Common myeloid progenitor, CD34-positive (primary cell): Measurements from ENCODE around the gene TCN1.
"Not testable (repeated sequence)": the region's sequence is repeated elsewhere in the genome, so short reads cannot be mapped to it uniquely, and the experiment has no call there.

Source experiments
- CTCF ChIA-PET: fragments of 350-600 bp; sonication (Branson Sonifier 250); formaldehyde crosslinking; loops from one replicate; lab custom pipeline; 2021; ENCODE audit warnings: antibody characterized with exemption; lab: Charles Lee
- POLR2A ChIA-PET: fragments of 350-600 bp; sonication (Branson Sonifier 250); formaldehyde crosslinking; loops from one replicate; lab custom pipeline; 2021; ENCODE audit warnings: antibody characterized with exemption; lab: Charles Lee
- DNase-seq, 3 donors: peaks; one replicate each; pipeline versions ENCODE4 v3.0.0 to v3.0.0-alpha.2; 2013
- H3K27ac ChIP-seq, 2 experiments: 1 replicate in 1 of 2; 2 replicates in 1 of 2; pipeline ENCODE4 v1.7.0; 2013; ENCODE audit warnings: inconsistent platforms in 2 of 2, low read length in 2 of 2, mild to moderate bottlenecking in 2 of 2, low read depth in 1 of 2, moderate library complexity in 1 of 2; ENCODE audit not compliant: severe bottlenecking in 2 of 2, insufficient read depth in 1 of 2, poor library complexity in 1 of 2
- H3K27me3 ChIP-seq, 5 experiments: replicated peaks in 2 of 5; 1 replicate in 3 of 5; 2 replicates in 2 of 5; pipeline versions ENCODE4 v1.6.1 to v1.7.0; 2013; ENCODE audit warnings: low read length in 4 of 5, mild to moderate bottlenecking in 2 of 5, moderate library complexity in 2 of 5, inconsistent platforms in 1 of 5; ENCODE audit not compliant: insufficient read depth in 5 of 5, control insufficient read depth in 4 of 5
- H3K36me3 ChIP-seq, 4 experiments: 1 replicate in 2 of 4; 2 replicates in 2 of 4; pipeline versions ENCODE4 v1.6.1 to v1.7.0; 2013; ENCODE audit warnings: low read length in 3 of 4, control low read depth in 1 of 4, mild to moderate bottlenecking in 1 of 4; ENCODE audit not compliant: control insufficient read depth in 4 of 4, insufficient read depth in 4 of 4
- H3K4me1 ChIP-seq, 4 experiments: 1 replicate in 3 of 4; 2 replicates in 1 of 4; pipeline versions ENCODE4 v1.6.1 to v1.7.1; 2013; ENCODE audit warnings: low read length in 3 of 4, mild to moderate bottlenecking in 3 of 4, control low read depth in 1 of 4, inconsistent platforms in 1 of 4, moderate library complexity in 1 of 4; ENCODE audit not compliant: control insufficient read depth in 4 of 4, insufficient read depth in 4 of 4; ENCODE audit errors: control extremely low read depth in 1 of 4
- H3K4me3 ChIP-seq, 7 experiments: 1 replicate in 4 of 7; 2 replicates in 3 of 7; pipeline versions ENCODE4 v1.5.1 to v1.7.0; 2013; ENCODE audit warnings: mild to moderate bottlenecking in 7 of 7, low read length in 6 of 7, moderate library complexity in 6 of 7, inconsistent platforms in 2 of 7, low read depth in 2 of 7, control low read depth in 1 of 7; ENCODE audit not compliant: insufficient read depth in 4 of 7, control insufficient read depth in 1 of 7; ENCODE audit errors: extremely low read depth in 1 of 7
- H3K9me3 ChIP-seq, 5 experiments: 1 replicate in 4 of 5; 2 replicates in 1 of 5; pipeline versions ENCODE4 v1.6.1 to v1.7.1; 2013; ENCODE audit warnings: low read length in 4 of 5, mild to moderate bottlenecking in 2 of 5, inconsistent platforms in 1 of 5, low read depth in 1 of 5, moderate library complexity in 1 of 5; ENCODE audit not compliant: control insufficient read depth in 4 of 5, insufficient read depth in 2 of 5; ENCODE audit errors: control extremely low read depth in 1 of 5
- WGBS: methylation state at CpG from one replicate; pipeline ENCODE4 v1.1.5; 2013; ENCODE audit not compliant: insufficient coverage; 5-methylcytosine and 5-hydroxymethylcytosine counted together

The TCN1 gene

GRCh38 chr11:59859673-59860072, 6.6 kb downstream of the TCN1 start:
- CTCF ChIA-PET: interaction anchor here (0.9 kb wide), 1 partner anchor 80 kb away, joined by 3 read pairs; no protein-coding TSS in a partner anchor
- no peak overlapping the region for H3K4me3 ChIP-seq
- H3K27me3 ChIP-seq: no peaks in the 10 kb centered on the region
- H3K4me1 ChIP-seq: peaks cover 0 to 7% (median 3%) of the 10 kb centered on the region in 4 experiments
- POLR2A ChIA-PET: interaction anchor here (0.5 kb wide), 1 partner anchor 1296 kb away, joined by 6 read pairs; no protein-coding TSS in a partner anchor
- H3K36me3 ChIP-seq: no peaks in the 10 kb centered on the region
- no peaks in the 10 kb centered on the region for H3K9me3 ChIP-seq
- H3K27ac ChIP-seq: no peak overlapping the region
- DNase-seq: peak in 2 of 3 donors; percentile 21 to 35

GRCh38 chr11:59857439-59858434, 8.6 kb downstream of the TCN1 start:
- Histone ChIP-seq H3K27ac (peak overlapping the region in 1 of 2 experiments; percentile 56), H3K9me3 (no peaks in the 10 kb centered on the region)

GRCh38 chr11:59854871-59855270, 11.4 kb downstream of the TCN1 start:
- 57% methylated on average over 2 of the region's 2 CpGs for WGBS
- ChIA-PET CTCF (no interaction called here), POLR2A (no interaction called here)
- H3K9me3 ChIP-seq: no peaks in the 10 kb centered on the region
- no peaks in the 10 kb centered on the region for H3K27me3 ChIP-seq
- H3K36me3 ChIP-seq: no peaks in the 10 kb centered on the region
- no peak for DNase-seq
- peaks cover 0 to 7% (median 3%) of the 10 kb centered on the region in 4 experiments for H3K4me1 ChIP-seq
- no peak overlapping the region for H3K27ac ChIP-seq
- no peak overlapping the region for H3K4me3 ChIP-seq

More at GRCh38 chr11:59857439-59858434, 8.6 kb downstream of the TCN1 start:
- H3K36me3 ChIP-seq: no peaks in the 10 kb centered on the region
- ChIA-PET CTCF (interaction anchor here (0.8 kb wide), 1 partner anchor 394 kb away, joined by 5 read pairs; no protein-coding TSS in a partner anchor), POLR2A (no interaction called here)
- WGBS: 93% methylated on average over 6 of the region's 10 CpGs
- peaks cover 0 to 7% (median 3%) of the 10 kb centered on the region in 4 experiments for H3K4me1 ChIP-seq
- DNase-seq: peak in 1 of 3 donors; percentile 8
- H3K27me3 ChIP-seq: no peaks in the 10 kb centered on the region
- no peak overlapping the region for H3K4me3 ChIP-seq

- POLR2A ChIA-PET, H3K4me1 ChIP-seq, H3K9me3 ChIP-seq, H3K27ac ChIP-seq, DNase-seq, H3K36me3 ChIP-seq, H3K27me3 ChIP-seq, CTCF ChIA-PET, H3K4me3 ChIP-seq: not testable (repeated sequence)
- 90% methylated on average over 2 of the region's 5 CpGs for WGBS
Observed at GRCh38 chr11:59851416-59851815, 14.9 kb downstream of the TCN1 start.

GRCh38 chr11:59849551-59849950, 16.7 kb downstream of the TCN1 start:
- H3K27me3 ChIP-seq, H3K27ac ChIP-seq, H3K4me3 ChIP-seq, H3K36me3 ChIP-seq, DNase-seq, POLR2A ChIA-PET, H3K4me1 ChIP-seq, H3K9me3 ChIP-seq: not testable (repeated sequence)
- CTCF ChIA-PET: interaction anchor here (0.7 to 1.1 kb wide), 2 partner anchors 23 to 240 kb away, joined by 3 read pairs; no protein-coding TSS in a partner anchor
- 100% methylated on average over 2 of the region's 2 CpGs for WGBS

- ChIA-PET POLR2A (no interaction called here), CTCF (no interaction called here)
- peak in 1 of 3 donors; percentile 11 for DNase-seq
- WGBS: no CpG with 5 or more reads among the region's 2 CpGs
- no peak overlapping the region for H3K4me3 ChIP-seq
- no peak overlapping the region for H3K27ac ChIP-seq
- H3K36me3 ChIP-seq: no peaks in the 10 kb centered on the region
- H3K27me3 ChIP-seq: no peaks in the 10 kb centered on the region
- peaks cover 0 to 9% (median 0%) of the 10 kb centered on the region in 4 experiments for H3K4me1 ChIP-seq
- H3K9me3 ChIP-seq: no peaks in the 10 kb centered on the region
Observed at GRCh38 chr11:59849129-59849528, 17.2 kb downstream of the TCN1 start.

GRCh38 chr11:59848439-59848838, 17.8 kb downstream of the TCN1 start:
- peak in 1 of 3 donors; percentile 12 for DNase-seq
- H3K4me1 ChIP-seq, CTCF ChIA-PET, POLR2A ChIA-PET, H3K27ac ChIP-seq, H3K36me3 ChIP-seq, H3K4me3 ChIP-seq, H3K9me3 ChIP-seq, H3K27me3 ChIP-seq: not testable (repeated sequence)
- 96% methylated on average over 4 of the region's 6 CpGs for WGBS
